Measurements from ENCODE around the gene NEK9. TPM values are rescaled to one million over a fixed set of nuclear protein-coding genes. Genes with fewer than 3 reads are reported as not detected.
A peak's percentile ranks its signal among the peaks of the same experiment; 100 is the strongest.

Gene NEK9
- total RNA-seq, 3 donors from 2014 or later, result 44.7 to 104 (median 49.9) TPM

GRCh38 chr14:75168586-75169335, 41.9 kb upstream of the NEK9 start:
- Histone ChIP-seq H3K36me3 (ENCODE audit: low read depth) (no peaks in the 10 kb centered on the region), H3K4me1 (ENCODE audit: low read depth) (peaks cover 27% of the 10 kb centered on the region), H3K9me3 (no peaks in the 10 kb centered on the region), H3K4me3 (no peak overlapping the region)
- no peak for DNase-seq
- TF ChIP-seq CTCF (IDR thresholded peaks at IDR 0.05), result no peak
- ATAC-seq, result peak; percentile 50
- intact Hi-C loops (cut with DNase I, micrococcal nuclease), result no loop called here

DNA sequence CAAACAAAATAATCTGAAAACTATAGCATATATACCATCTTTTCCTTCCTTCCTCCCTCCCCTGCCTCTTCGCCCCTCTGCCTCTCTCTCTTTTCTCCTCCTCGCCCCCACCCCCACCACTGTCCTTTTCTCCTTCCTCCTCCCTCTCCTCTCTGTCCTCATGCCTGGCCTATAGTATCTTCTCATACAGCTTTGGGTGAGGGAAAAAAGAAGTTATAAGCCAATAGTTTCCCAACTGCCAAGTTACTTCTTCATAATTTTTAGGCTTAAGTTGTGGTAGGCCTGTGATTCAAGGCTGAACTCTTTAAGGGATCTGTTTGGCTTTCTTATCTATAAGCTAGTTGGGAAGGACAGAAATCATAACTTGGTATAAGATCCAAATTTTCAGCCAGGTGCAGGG, 40.5 kb upstream of the NEK9 start:
- no peak for DNase-seq
- Histone ChIP-seq H3K4me1 (ENCODE audit: low read depth) (peaks cover 23% of the 10 kb centered on the region), H3K9me3 (no peaks in the 10 kb centered on the region), H3K4me3 (no peak overlapping the region), H3K36me3 (ENCODE audit: low read depth) (no peaks in the 10 kb centered on the region)
- ATAC-seq, result no peak
- TF ChIP-seq CTCF (IDR thresholded peaks at IDR 0.05), result no peak
- intact Hi-C loops (cut with DNase I, micrococcal nuclease), result no loop called here

GRCh38 chr14:75165586-75166391, 38.9 kb upstream of the NEK9 start:
- H3K4me1 ChIP-seq (ENCODE audit: low read depth), result peaks cover 23% of the 10 kb centered on the region

GRCh38 chr14:75164809-75165208, 38.0 kb upstream of the NEK9 start:
- no peak for DNase-seq
- Histone ChIP-seq H3K9me3 (no peaks in the 10 kb centered on the region), H3K4me1 (ENCODE audit: low read depth) (peaks cover 28% of the 10 kb centered on the region), H3K4me3 (no peak overlapping the region), H3K36me3 (ENCODE audit: low read depth) (no peaks in the 10 kb centered on the region)
- no peak for TF ChIP-seq CTCF (IDR thresholded peaks at IDR 0.05)
- ATAC-seq, result no peak
- intact Hi-C loops (cut with DNase I, micrococcal nuclease), result no loop called here

More at GRCh38 chr14:75165586-75166391, 38.9 kb upstream of the NEK9 start:
- no peaks in the 10 kb centered on the region for H3K9me3 ChIP-seq
- intact Hi-C loops (cut with DNase I, micrococcal nuclease), result no loop called here
- H3K4me3 ChIP-seq, result no peak overlapping the region
- TF ChIP-seq CTCF (IDR thresholded peaks at IDR 0.05), result no peak
- no peak for ATAC-seq
- no peaks in the 10 kb centered on the region for H3K36me3 ChIP-seq (ENCODE audit: low read depth)
- no peak for DNase-seq

GRCh38 chr14:75163677-75164076, 36.8 kb upstream of the NEK9 start:
- DNase-seq (no peak), ATAC-seq (peak; percentile 58)
- Histone ChIP-seq H3K4me1 (ENCODE audit: low read depth) (peaks cover 27% of the 10 kb centered on the region), H3K4me3 (no peak overlapping the region), H3K9me3 (no peaks in the 10 kb centered on the region), H3K36me3 (ENCODE audit: low read depth) (no peaks in the 10 kb centered on the region)
- TF ChIP-seq CTCF (IDR thresholded peaks at IDR 0.05), result no peak
- intact Hi-C loops (cut with DNase I, micrococcal nuclease), result no loop called here
